Glutamatergic neuron (in vitro differentiated cells): ENCODE measurements around the gene COPS7A. TPM values are rescaled to one million over a fixed set of nuclear protein-coding genes. Genes with fewer than 3 reads are reported as not detected.
"Not testable (repeated sequence)": the region's sequence is repeated elsewhere in the genome, so short reads cannot be mapped to it uniquely, and the experiment has no call there.

Experiments used
- DNase-seq: peaks from one replicate; pipeline ENCODE4 v3.0.0; 2022
- H3K27ac Mint-ChIP-seq: one replicate; pipeline ENCODE4 v1.8.0; 2020; ENCODE audit warnings: mild to moderate bottlenecking, mixed read lengths, inconsistent platforms; ENCODE audit not compliant: unreplicated experiment
- H3K27me3 Mint-ChIP-seq: one replicate; pipeline ENCODE4 v1.8.0; 2020; ENCODE audit warnings: mild to moderate bottlenecking, moderate library complexity, mixed read lengths, inconsistent platforms; ENCODE audit not compliant: unreplicated experiment
- H3K36me3 Mint-ChIP-seq: one replicate; pipeline ENCODE4 v1.8.0; 2020; ENCODE audit warnings: mild to moderate bottlenecking, mixed read lengths, inconsistent platforms; ENCODE audit not compliant: unreplicated experiment
- H3K4me1 Mint-ChIP-seq: one replicate; pipeline ENCODE4 v1.8.0; 2020; ENCODE audit warnings: mild to moderate bottlenecking, low read depth, mixed read lengths, inconsistent platforms; ENCODE audit not compliant: unreplicated experiment
- H3K4me3 Mint-ChIP-seq: one replicate; pipeline ENCODE4 v1.8.0; 2020; ENCODE audit warnings: mild to moderate bottlenecking, mixed read lengths, inconsistent platforms; ENCODE audit not compliant: unreplicated experiment
- H3K9me3 Mint-ChIP-seq: one replicate; pipeline ENCODE4 v1.8.0; 2020; ENCODE audit warnings: mild to moderate bottlenecking, moderate library complexity, mixed read lengths, inconsistent platforms; ENCODE audit not compliant: unreplicated experiment
- total RNA-seq: library from RNA; stranded (reverse); fragmentation: NEBNext Ultra II Directional; extraction: Animal tissue kit (Norgen Biotek cat#: 25700); gene quantifications from one replicate; pipeline ENCODE4 v1.2.1, GENCODE V29; 2021; ENCODE audit not compliant: unreplicated experiment
- TF ChIP-seq, protein P1 (sequence below): fragments of 200-600 bp; sonication (generic); IDR thresholded peaks from one replicate; pipeline ENCODE4 v1.5.0; 2021; ENCODE audit not compliant: partially characterized antibody, unreplicated experiment

COPS7A gene
- total RNA-seq, 1 donor from 2014 or later, result 25.9 TPM

DNA sequence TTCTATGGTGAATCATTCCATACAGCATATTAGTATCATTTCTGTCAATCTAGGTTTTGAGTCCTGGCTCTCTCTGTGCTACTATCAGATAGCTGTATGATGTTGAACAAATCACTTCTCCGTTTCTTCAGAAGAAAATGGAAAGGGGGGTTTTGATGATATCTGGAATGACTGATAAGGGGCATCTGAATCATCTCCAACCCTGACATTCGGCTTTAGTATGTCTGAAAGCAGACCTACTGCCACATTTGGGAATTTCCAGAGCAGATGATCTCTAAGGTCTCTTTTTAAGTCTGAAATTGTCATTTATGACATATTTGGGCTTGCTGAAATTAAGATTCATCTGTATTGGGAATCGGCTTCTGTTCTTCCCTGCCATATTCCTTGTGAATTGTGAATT is 19.0 kb downstream of the COPS7A start:
- TF ChIP-seq, protein P1, sequence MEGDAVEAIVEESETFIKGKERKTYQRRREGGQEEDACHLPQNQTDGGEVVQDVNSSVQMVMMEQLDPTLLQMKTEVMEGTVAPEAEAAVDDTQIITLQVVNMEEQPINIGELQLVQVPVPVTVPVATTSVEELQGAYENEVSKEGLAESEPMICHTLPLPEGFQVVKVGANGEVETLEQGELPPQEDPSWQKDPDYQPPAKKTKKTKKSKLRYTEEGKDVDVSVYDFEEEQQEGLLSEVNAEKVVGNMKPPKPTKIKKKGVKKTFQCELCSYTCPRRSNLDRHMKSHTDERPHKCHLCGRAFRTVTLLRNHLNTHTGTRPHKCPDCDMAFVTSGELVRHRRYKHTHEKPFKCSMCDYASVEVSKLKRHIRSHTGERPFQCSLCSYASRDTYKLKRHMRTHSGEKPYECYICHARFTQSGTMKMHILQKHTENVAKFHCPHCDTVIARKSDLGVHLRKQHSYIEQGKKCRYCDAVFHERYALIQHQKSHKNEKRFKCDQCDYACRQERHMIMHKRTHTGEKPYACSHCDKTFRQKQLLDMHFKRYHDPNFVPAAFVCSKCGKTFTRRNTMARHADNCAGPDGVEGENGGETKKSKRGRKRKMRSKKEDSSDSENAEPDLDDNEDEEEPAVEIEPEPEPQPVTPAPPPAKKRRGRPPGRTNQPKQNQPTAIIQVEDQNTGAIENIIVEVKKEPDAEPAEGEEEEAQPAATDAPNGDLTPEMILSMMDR, result no peak
- H3K27ac Mint-ChIP-seq, result no peak overlapping the region

DNA sequence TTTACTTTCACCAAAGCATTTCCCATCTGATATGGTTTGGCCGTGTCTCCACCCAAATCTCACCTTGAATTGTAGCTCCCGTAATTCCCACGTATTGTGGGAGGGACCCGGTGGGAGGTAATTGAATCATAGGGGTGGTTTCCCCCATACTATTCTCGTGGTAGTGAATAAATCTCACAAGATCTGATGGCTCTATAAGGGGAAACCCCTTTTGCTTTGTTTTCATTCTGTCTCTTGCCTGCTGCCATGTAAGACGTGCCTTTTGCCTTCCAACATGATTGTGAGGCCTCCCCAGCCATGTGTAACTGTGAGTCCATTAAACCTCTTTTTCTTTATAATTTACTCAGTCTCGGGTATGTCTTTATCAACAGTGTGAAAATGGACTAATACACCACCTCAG is 19.5 kb downstream of the COPS7A start:
- H3K27ac Mint-ChIP-seq, H3K36me3 Mint-ChIP-seq, H3K9me3 Mint-ChIP-seq, H3K4me1 Mint-ChIP-seq, DNase-seq, H3K27me3 Mint-ChIP-seq, H3K4me3 Mint-ChIP-seq: not testable (repeated sequence)

More for the DNA sequence above, 19.0 kb downstream of the COPS7A start:
- peaks cover 4% of the 10 kb centered on the region for H3K36me3 Mint-ChIP-seq
- peaks cover 6% of the 10 kb centered on the region for H3K27me3 Mint-ChIP-seq
- no peaks in the 10 kb centered on the region for H3K4me1 Mint-ChIP-seq
- no peaks in the 10 kb centered on the region for H3K9me3 Mint-ChIP-seq
- H3K4me3 Mint-ChIP-seq, result no peak overlapping the region
- no peak for DNase-seq

DNA sequence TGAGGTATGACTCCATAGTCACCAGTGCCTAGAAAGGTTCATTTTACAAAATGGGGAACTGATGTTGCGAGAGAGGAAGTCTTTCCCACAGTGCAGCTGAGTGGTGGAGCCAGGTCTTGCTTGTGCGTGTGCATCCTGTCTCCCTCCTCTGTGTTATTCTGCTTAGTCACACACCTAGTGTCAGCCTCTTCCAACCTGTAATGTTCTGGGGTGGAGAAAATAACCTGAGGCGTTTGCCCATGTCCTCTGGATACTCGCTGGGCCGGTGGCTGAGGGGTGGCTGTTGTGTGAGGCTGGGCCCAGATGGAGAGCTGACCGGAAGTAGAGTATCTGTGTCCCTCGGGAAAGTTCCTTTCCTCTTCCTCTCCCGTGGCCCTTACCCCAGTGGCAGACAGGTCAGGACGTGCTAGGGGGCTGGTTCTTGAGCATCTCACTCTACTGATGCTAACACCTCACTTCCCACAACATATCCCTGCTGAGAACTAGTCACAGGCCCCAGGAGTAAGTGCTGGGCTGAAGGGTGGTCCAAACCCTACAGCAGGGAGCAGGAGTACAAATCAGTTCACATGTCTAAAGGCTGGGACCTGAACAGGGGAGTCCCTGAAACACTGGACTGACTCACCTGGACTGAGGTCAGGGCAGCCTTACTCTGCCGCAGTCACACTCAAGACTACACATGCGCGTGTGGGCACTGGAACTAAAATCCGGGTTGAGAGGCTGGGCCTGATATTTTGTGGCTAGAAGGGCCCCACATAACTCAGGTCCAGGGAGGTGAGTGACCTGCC is 22.1 kb downstream of the COPS7A start:
- H3K9me3 Mint-ChIP-seq, result no peaks in the 10 kb centered on the region
- no peak overlapping the region for H3K4me3 Mint-ChIP-seq
- H3K4me1 Mint-ChIP-seq, result peaks cover 1% of the 10 kb centered on the region
- TF ChIP-seq, protein P1, result no peak
- peaks cover 13% of the 10 kb centered on the region for H3K36me3 Mint-ChIP-seq
- H3K27ac Mint-ChIP-seq, result peak overlapping the region; percentile 52
- peaks cover 8% of the 10 kb centered on the region for H3K27me3 Mint-ChIP-seq
- no peak for DNase-seq

DNA sequence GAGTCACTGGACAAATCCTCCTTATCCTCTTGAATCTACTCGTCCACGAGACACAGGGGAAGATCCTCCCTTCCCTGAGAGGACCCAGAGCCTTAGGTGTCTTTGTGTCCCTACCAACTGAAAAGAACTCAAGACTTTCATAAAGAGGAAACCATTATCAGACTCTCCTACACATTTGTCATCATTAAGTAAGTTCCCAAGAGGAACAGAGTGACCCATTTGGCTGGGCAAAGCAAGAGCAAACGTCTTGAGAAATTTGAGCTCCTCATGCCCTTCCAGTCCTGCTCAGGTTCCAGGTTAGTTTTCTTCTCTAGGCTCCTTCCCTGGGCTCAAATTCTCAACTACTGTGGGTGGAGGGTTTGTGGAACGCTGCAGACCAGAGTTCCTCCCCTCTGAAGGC is 23.4 kb downstream of the COPS7A start:
- Mint-ChIP-seq H3K27me3 (peaks cover 8% of the 10 kb centered on the region), H3K4me3 (no peak overlapping the region), H3K27ac (peak overlapping the region; percentile 43), H3K9me3 (peaks cover 3% of the 10 kb centered on the region), H3K4me1 (peaks cover 4% of the 10 kb centered on the region), H3K36me3 (peaks cover 14% of the 10 kb centered on the region)
- TF ChIP-seq, protein P1, result no peak
- DNase-seq, result no peak

DNA sequence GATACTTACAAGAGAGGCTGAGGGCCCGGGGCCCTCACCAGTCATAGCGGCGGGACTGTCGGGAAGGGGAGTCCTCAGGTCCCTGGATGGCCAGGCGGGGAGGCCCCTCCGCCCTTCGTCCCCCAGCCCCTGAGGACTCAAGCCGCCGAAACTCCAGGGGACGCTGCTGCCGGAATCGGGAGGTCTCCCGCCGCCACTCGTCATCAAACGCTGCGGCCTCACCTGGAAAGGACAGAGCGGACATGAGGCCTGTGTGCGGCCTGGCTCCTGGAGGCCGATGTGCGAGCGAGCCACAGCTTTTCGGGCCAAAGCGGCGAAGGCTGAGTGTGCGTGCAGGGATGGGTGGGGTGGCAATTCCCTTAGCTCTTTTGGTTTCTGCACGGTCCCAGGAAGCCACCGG is 24.9 kb downstream of the COPS7A start:
- no peak for DNase-seq
- H3K27me3 Mint-ChIP-seq, result peaks cover 11% of the 10 kb centered on the region
- TF ChIP-seq, protein P1, result no peak
- no peak overlapping the region for H3K27ac Mint-ChIP-seq
- H3K4me1 Mint-ChIP-seq, result peaks cover 5% of the 10 kb centered on the region
- peaks cover 8% of the 10 kb centered on the region for H3K9me3 Mint-ChIP-seq
- peaks cover 14% of the 10 kb centered on the region for H3K36me3 Mint-ChIP-seq
- H3K4me3 Mint-ChIP-seq, result no peak overlapping the region
